GM12878 (cell line): Measurements from ENCODE around the gene BTBD9. TPM values are rescaled to one million over a fixed set of nuclear protein-coding genes. Genes with fewer than 3 reads are reported as not detected.

Experiments used
- ATAC-seq: fragments of 200-7000 bp; cut with Tn5 transposase; 3 replicates; pipeline ENCODE4 v1.9.1; 2020; ENCODE audit warnings: mild to moderate bottlenecking, moderate library complexity
- BruUV-seq: library from RNA; stranded (reverse); fragments of 400-500 nt; replicated peaks from 2 replicates; lab custom pipeline; 2021; lab: Mats Ljungman, UMichigan
- CTCF ChIA-PET: fragments of 300-600 bp; sonication (Branson Sonifier 250); formaldehyde crosslinking; extraction: SDS; loops from one replicate; lab custom pipeline; 2021; ENCODE audit warnings: inconsistent platforms; lab: Yijun Ruan, JAX
- POLR2A ChIA-PET: fragments of 350-600 bp; formaldehyde crosslinking; extraction: SDS; loops from one replicate; lab custom pipeline; 2021; ENCODE audit warnings: inconsistent platforms; lab: Charles Lee
- RAD21 ChIA-PET: fragments of 300-600 bp; sonication (Branson Sonifier 250); formaldehyde crosslinking; loops from one replicate; lab custom pipeline; 2023; ENCODE audit warnings: antibody characterized with exemption; ENCODE audit not compliant: unreplicated experiment; lab: Charles Lee
- SMC1A ChIA-PET: fragments of 300-600 bp; sonication (Branson Sonifier 250); formaldehyde crosslinking; loops from one replicate; lab custom pipeline; 2023; ENCODE audit not compliant: unreplicated experiment, uncharacterized antibody; lab: Charles Lee
- DNase-seq: peaks from one replicate; pipeline ENCODE4 v3.0.0-alpha.2; 2011; ENCODE audit warnings: low read depth, low spot score
- FAIRE-seq: peaks from 3 replicates; lab custom pipeline; 2011; peaks lifted over from hg19 to GRCh38; lab: Jason Lieb, UNC
- H2AFZ ChIP-seq: 2 replicates; pipeline ENCODE4 v1.6.0; 2011; ENCODE audit warnings: low read depth, low read length, control low read depth; ENCODE audit not compliant: control insufficient read depth
- H3K27ac ChIP-seq: 2 replicates; pipeline ENCODE4 v1.5.1; 2011; ENCODE audit warnings: control low read depth; ENCODE audit not compliant: control insufficient read depth, insufficient read depth
- H3K27me3 ChIP-seq, 2 experiments: replicated peaks in 1 of 2; 2 replicates each; pipeline versions ENCODE4 v1.6.0 to v1.6.1; 2011; ENCODE audit warnings: low read length in 1 of 2; ENCODE audit not compliant: control insufficient read depth in 2 of 2, insufficient read depth in 2 of 2
- H3K36me3 ChIP-seq, 2 experiments: 2 replicates each; pipeline ENCODE4 v1.5.1; 2011; ENCODE audit warnings: low read length in 1 of 2; ENCODE audit not compliant: control insufficient read depth in 2 of 2, insufficient read depth in 2 of 2
- H3K4me1 ChIP-seq: 2 replicates; pipeline ENCODE4 v1.6.1; 2011; ENCODE audit warnings: mild to moderate bottlenecking, low read length, moderate library complexity, mixed read lengths; ENCODE audit not compliant: control insufficient read depth, insufficient read depth
- H3K4me2 ChIP-seq: 2 replicates; pipeline ENCODE4 v1.6.0; 2011; ENCODE audit warnings: control low read depth; ENCODE audit not compliant: control insufficient read depth, insufficient read depth
- H3K4me3 ChIP-seq: fragments of 200-600 bp; sonication (generic); 2 replicates; pipeline ENCODE4 v1.5.1; 2016
- H3K79me2 ChIP-seq: 2 replicates; pipeline ENCODE4 v1.6.0; 2011; ENCODE audit warnings: low read length; ENCODE audit not compliant: control insufficient read depth, insufficient read depth
- H3K9ac ChIP-seq: 2 replicates; pipeline ENCODE4 v1.8.0; 2011; ENCODE audit warnings: low read length, control low read depth, mixed read lengths; ENCODE audit not compliant: control insufficient read depth, insufficient read depth
- H3K9me3 ChIP-seq: replicated peaks from 3 replicates; pipeline ENCODE4 v1.5.1; 2011; ENCODE audit warnings: mild to moderate bottlenecking, low read length; ENCODE audit not compliant: control insufficient read depth, insufficient read depth
- H4K20me1 ChIP-seq: 2 replicates; pipeline ENCODE4 v1.6.0; 2011; ENCODE audit not compliant: control insufficient read depth, insufficient read depth
- BRCA1 ChIP-seq: IDR thresholded peaks from 2 replicates; pipeline ENCODE4 v1.6.1; 2011; ENCODE audit warnings: low read depth, low read length, improper control_type of control experiment
- CREM ChIP-seq: IDR thresholded peaks from 2 replicates; pipeline ENCODE4 v1.6.1; 2014; ENCODE audit warnings: antibody characterized with exemption, low read depth
- E2F8 ChIP-seq: fragments of 450-650 bp; IDR thresholded peaks from 2 replicates; pipeline ENCODE4 v1.6.1; 2018; ENCODE audit warnings: mild to moderate bottlenecking, low read depth, moderate library complexity; ENCODE audit not compliant: partially characterized antibody
- FOXK2 ChIP-seq: fragments of 450-650 bp; IDR thresholded peaks from 2 replicates; pipeline ENCODE4 v1.6.1; 2017; ENCODE audit warnings: mild to moderate bottlenecking, moderate library complexity
- GABPA ChIP-seq: IDR thresholded peaks from 2 replicates; pipeline ENCODE4 v1.6.1; 2014; ENCODE audit warnings: antibody characterized with exemption, low read depth, mild to moderate bottlenecking, inconsistent platforms
- IKZF1 ChIP-seq: fragments of 450-650 bp; conservative IDR thresholded peaks from 2 replicates; pipeline ENCODE4 v1.6.1; 2017; ENCODE audit warnings: antibody characterized with exemption, mild to moderate bottlenecking
- JUNB ChIP-seq: IDR thresholded peaks from 2 replicates; pipeline ENCODE4 v1.6.1; 2016; ENCODE audit warnings: antibody characterized with exemption, mild to moderate bottlenecking
- MTA2 ChIP-seq: fragments of 450-650 bp; IDR thresholded peaks from 2 replicates; pipeline ENCODE4 v1.6.1; 2016; ENCODE audit warnings: low read depth, mild to moderate bottlenecking, moderate library complexity
- NKRF ChIP-seq: fragments of 450-650 bp; conservative IDR thresholded peaks from 2 replicates; pipeline ENCODE4 v1.6.1; 2017; ENCODE audit warnings: mild to moderate bottlenecking, moderate library complexity
- PAX5 ChIP-seq: IDR thresholded peaks from 2 replicates; pipeline ENCODE4 v1.6.1; 2011; ENCODE audit warnings: low read depth, low read length, borderline replicate concordance
- SKIL ChIP-seq: fragments of 450-650 bp; IDR thresholded peaks from 2 replicates; pipeline ENCODE4 v1.6.1; 2017; ENCODE audit warnings: mild to moderate bottlenecking, low read depth, inconsistent platforms; ENCODE audit not compliant: poor library complexity, severe bottlenecking
- SP1 ChIP-seq: IDR thresholded peaks from one replicate; pipeline ENCODE4 v1.6.1; 2011; ENCODE audit warnings: low read depth, low read length
- TCF7 ChIP-seq: IDR thresholded peaks from 2 replicates; pipeline ENCODE4 v1.6.1; 2014; ENCODE audit warnings: antibody characterized with exemption, borderline replicate concordance
- USF2 ChIP-seq: IDR thresholded peaks from 2 replicates; pipeline ENCODE4 v1.6.1; 2011; ENCODE audit warnings: low read depth, low read length, improper control_type of control experiment, borderline replicate concordance
- ZNF622 ChIP-seq: fragments of 450-650 bp; IDR thresholded peaks from 2 replicates; pipeline ENCODE4 v1.6.1; 2017; ENCODE audit warnings: mild to moderate bottlenecking, inconsistent platforms
- WGBS: methylation state at CpG from one replicate; pipeline ENCODE4 v1.1.6; 2016; ENCODE audit warnings: low lambda C conversion rate; ENCODE audit not compliant: insufficient replicate concordance, insufficient coverage; ENCODE audit errors: missing lambda C conversion rate; 5-methylcytosine and 5-hydroxymethylcytosine counted together
- in situ Hi-C: fragments of 300-500 bp; cut with MboI; formaldehyde crosslinking; loops from 9 replicates; pipeline ENCODE4 v1.14.3; 2018; ENCODE audit warnings: mixed read lengths
- intact Hi-C: fragments of 100-400 bp; cut with micrococcal nuclease; formaldehyde crosslinking; loops from one replicate; pipeline ENCODE4 v1.14.2; 2022; ENCODE audit not compliant: unreplicated experiment
- polyA plus RNA-seq, 11 experiments: library from polyadenylated mRNA; depleted of rRNA in 4 of 11; unstranded in 6 of 11; stranded (reverse) in 5 of 11; fragments of >200 nt; fragmentation: Nextera tagmentation in 4 of 11; fragmentation: Illumina TruSeq in 1 of 11; extraction: Ambion mirVana in 4 of 11; extraction: Trizol in 1 of 11; gene quantifications; 1 replicate in 1 of 11; 2 replicates in 10 of 11; pipeline versions ENCODE4 v1.2.1 to v1.2.3, GENCODE V29; 2011 to 2016; ENCODE audit warnings: inconsistent platforms in 2 of 11, missing spikeins in 2 of 11, low read depth in 1 of 11
- total RNA-seq, 4 experiments: library from RNA; depleted of rRNA in 3 of 4; stranded (reverse); fragments of >200 nt in 3 of 4; fragmentation: Illumina TruSeq in 1 of 4; extraction: Trizol in 1 of 4; gene quantifications; 2 replicates each; pipeline versions ENCODE4 v1.2.1 to v1.2.3, GENCODE V29; 2013 to 2021

The BTBD9 gene
- total and polyA plus RNA-seq, 10 of the 15 experiments (the other 5 are each of a cell fraction or from before 2014, with no cell fraction given), result 0.22 to 8.6 (median 4.6) TPM

- Histone ChIP-seq H3K79me2 (no peaks in the 10 kb centered on the region), H3K4me3 (no peak overlapping the region), H3K4me1 (no peaks in the 10 kb centered on the region), H3K9ac (no peak overlapping the region), H3K27ac (no peak overlapping the region), H2AFZ (no peak overlapping the region), H4K20me1 (no peaks in the 10 kb centered on the region), H3K9me3 (no peaks in the 10 kb centered on the region), H3K4me2 (no peak overlapping the region), H3K27me3 (no peaks in the 10 kb centered on the region), H3K36me3 (no peaks in the 10 kb centered on the region; a peak in 1 of 4 replicates)
- intact Hi-C loops, result no loop called here
- BruUV-seq, result no TSS peak
- no peak for FAIRE-seq
- WGBS, result 78% methylated on average over 7 of the region's 7 CpGs
- SMC1A ChIA-PET, result no interaction called here
- in situ Hi-C loops, result no loop called here
- TF ChIP-seq BRCA1 (no peak), SKIL (no peak), TCF7 (no peak), USF2 (no peak), FOXK2 (no peak), IKZF1 (no peak), E2F8 (no peak), CREM (no peak), NKRF (no peak), JUNB (no peak), MTA2 (no peak), PAX5 (no peak), ZNF622 (no peak), SP1 (no peak), GABPA (no peak)
- RAD21 ChIA-PET, result no interaction called here
- no peak for DNase-seq
- POLR2A ChIA-PET, result no interaction called here
- ATAC-seq, result no peak
- CTCF ChIA-PET, result no interaction called here
These were observed 445.1 kb downstream of the BTBD9 start for GRCh38 chr6:38194589-38194988.
